Fibroblast of mammary gland (primary cell): Measurements from ENCODE around the gene CDK6.

Experiments
- DNase-seq: peaks from one replicate; pipeline ENCODE4 v3.0.0-alpha.2; 2010; ENCODE audit warnings: low read depth
- H3K4me3 ChIP-seq: 2 replicates; pipeline ENCODE4 v1.5.1; 2011; ENCODE audit warnings: low read depth, mild to moderate bottlenecking, low read length, moderate library complexity; ENCODE audit not compliant: control insufficient read depth
- TF ChIP-seq, protein P1 (sequence below): conservative IDR thresholded peaks from 2 replicates; pipeline ENCODE4 v1.5.1; 2011; ENCODE audit warnings: low read depth, low read length, inconsistent platforms; ENCODE audit not compliant: control insufficient read depth, insufficient read depth

Gene CDK6

GRCh38 chr7:92633211-92633906, 203.0 kb downstream of the CDK6 start:
- H3K4me3 ChIP-seq, result no peak overlapping the region
- peak; percentile 93 for DNase-seq

GRCh38 chr7:92632791-92633190, 203.6 kb downstream of the CDK6 start:
- no peak overlapping the region for H3K4me3 ChIP-seq
- DNase-seq, result no peak
- TF ChIP-seq, protein P1, sequence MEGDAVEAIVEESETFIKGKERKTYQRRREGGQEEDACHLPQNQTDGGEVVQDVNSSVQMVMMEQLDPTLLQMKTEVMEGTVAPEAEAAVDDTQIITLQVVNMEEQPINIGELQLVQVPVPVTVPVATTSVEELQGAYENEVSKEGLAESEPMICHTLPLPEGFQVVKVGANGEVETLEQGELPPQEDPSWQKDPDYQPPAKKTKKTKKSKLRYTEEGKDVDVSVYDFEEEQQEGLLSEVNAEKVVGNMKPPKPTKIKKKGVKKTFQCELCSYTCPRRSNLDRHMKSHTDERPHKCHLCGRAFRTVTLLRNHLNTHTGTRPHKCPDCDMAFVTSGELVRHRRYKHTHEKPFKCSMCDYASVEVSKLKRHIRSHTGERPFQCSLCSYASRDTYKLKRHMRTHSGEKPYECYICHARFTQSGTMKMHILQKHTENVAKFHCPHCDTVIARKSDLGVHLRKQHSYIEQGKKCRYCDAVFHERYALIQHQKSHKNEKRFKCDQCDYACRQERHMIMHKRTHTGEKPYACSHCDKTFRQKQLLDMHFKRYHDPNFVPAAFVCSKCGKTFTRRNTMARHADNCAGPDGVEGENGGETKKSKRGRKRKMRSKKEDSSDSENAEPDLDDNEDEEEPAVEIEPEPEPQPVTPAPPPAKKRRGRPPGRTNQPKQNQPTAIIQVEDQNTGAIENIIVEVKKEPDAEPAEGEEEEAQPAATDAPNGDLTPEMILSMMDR, result no peak

More at GRCh38 chr7:92633211-92633906, 203.0 kb downstream of the CDK6 start:
- TF ChIP-seq, protein P1, result no peak

DNA sequence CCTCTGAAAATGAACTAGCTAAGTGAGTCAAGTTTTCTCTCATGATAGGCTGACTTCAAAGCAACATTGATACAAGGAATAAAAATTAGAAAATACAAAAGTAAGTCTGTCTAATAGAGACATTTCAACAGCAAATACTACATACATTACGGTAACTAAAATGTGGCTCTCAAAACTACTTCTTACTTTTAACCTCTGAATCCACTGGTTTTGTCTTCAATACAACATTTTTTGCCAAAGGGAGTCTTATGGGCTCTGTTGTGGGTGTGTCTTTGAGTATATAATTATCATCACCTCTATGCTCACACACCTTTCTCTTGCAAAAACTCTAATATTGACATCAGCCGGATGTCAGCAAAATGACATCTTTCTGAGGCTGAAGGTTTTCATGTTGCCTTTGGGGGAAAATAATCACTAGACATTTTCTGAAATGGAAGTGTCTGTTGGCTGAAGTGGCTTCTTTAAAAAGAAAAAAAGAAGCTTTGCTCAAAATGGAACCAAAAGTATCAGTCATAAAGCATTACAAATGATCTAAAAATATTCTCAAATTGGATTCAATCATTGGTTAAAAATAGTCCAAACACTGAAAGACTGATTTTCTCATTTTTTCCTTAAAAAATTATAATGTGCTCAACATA, 204.4 kb downstream of the CDK6 start:
- TF ChIP-seq, protein P1, result no peak
- H3K4me3 ChIP-seq, result no peak overlapping the region
- no peak for DNase-seq

GRCh38 chr7:92631067-92631849, 205.1 kb downstream of the CDK6 start:
- no peak overlapping the region for H3K4me3 ChIP-seq
- no peak for DNase-seq
- TF ChIP-seq, protein P1, result no peak

- TF ChIP-seq, protein P1, result no peak
- H3K4me3 ChIP-seq, result no peak overlapping the region
- DNase-seq, result no peak
Observed at GRCh38 chr7:92629779-92630178, 206.6 kb downstream of the CDK6 start.

GRCh38 chr7:92627956-92628355, 208.4 kb downstream of the CDK6 start:
- no peak for DNase-seq
- H3K4me3 ChIP-seq, result no peak overlapping the region
- TF ChIP-seq, protein P1, result no peak
